ENCODE results near the gene FGF9.

Gene FGF9

GRCh38 chr13:21696865-21697448 lies 26.1 kb downstream of the FGF9 start:
- no peak for DNase-seq (ENCODE audit: extremely low spot score)
- TF ChIP-seq ZNF384 (IDR thresholded peaks at IDR 0.05), result no peak
- TF ChIP-seq FOXK2 (IDR thresholded peaks at IDR 0.05), result no peak
- no peak for TF ChIP-seq FOXA1 (IDR thresholded peaks at IDR 0.05)
- TF ChIP-seq ARNT (IDR thresholded peaks at IDR 0.05), result no peak
- no peak for TF ChIP-seq ELF4 (IDR thresholded peaks at IDR 0.05)
- TF ChIP-seq PKNOX1 (IDR thresholded peaks at IDR 0.05), result no peak
- TF ChIP-seq SUZ12 (IDR thresholded peaks at IDR 0.05), result no peak
- no peak for TF ChIP-seq HDGF (IDR thresholded peaks at IDR 0.05; ENCODE audit: borderline replicate concordance)
- TF ChIP-seq TARDBP (IDR thresholded peaks at IDR 0.05), result no peak
- no peak for TF ChIP-seq CTBP1 (IDR thresholded peaks at IDR 0.05; ENCODE audit: borderline replicate concordance)
- no peak for TF ChIP-seq SP1 (IDR thresholded peaks at IDR 0.05)
- TF ChIP-seq NFRKB (IDR thresholded peaks at IDR 0.05), result no peak
- TF ChIP-seq L3MBTL2 (conservative IDR thresholded peaks at IDR 0.05), result no peak
- TF ChIP-seq LEF1 (IDR thresholded peaks at IDR 0.05; ENCODE audit: borderline replicate concordance), result no peak
- TF ChIP-seq FOXM1 (IDR thresholded peaks at IDR 0.05; ENCODE audit: borderline replicate concordance), result no peak
- TF ChIP-seq BHLHE40 (IDR thresholded peaks at IDR 0.05; ENCODE audit: borderline replicate concordance), result no peak
- CTCF ChIA-PET, result no interaction called here
- POLR2A ChIA-PET, result no interaction called here

GRCh38 chr13:21698817-21699679 lies 28.2 kb downstream of the FGF9 start:
- DNase-seq (ENCODE audit: extremely low spot score), result no peak
- ChIA-PET CTCF (interaction anchor here (0.6 kb wide), 1 partner anchor 17 kb away, joined by 4 read pairs; no protein-coding TSS in a partner anchor), POLR2A (no interaction called here)
- no peak for TF ChIP-seq ZNF384 (IDR thresholded peaks at IDR 0.05)
- no peak for TF ChIP-seq LEF1 (IDR thresholded peaks at IDR 0.05; ENCODE audit: borderline replicate concordance)

DNA sequence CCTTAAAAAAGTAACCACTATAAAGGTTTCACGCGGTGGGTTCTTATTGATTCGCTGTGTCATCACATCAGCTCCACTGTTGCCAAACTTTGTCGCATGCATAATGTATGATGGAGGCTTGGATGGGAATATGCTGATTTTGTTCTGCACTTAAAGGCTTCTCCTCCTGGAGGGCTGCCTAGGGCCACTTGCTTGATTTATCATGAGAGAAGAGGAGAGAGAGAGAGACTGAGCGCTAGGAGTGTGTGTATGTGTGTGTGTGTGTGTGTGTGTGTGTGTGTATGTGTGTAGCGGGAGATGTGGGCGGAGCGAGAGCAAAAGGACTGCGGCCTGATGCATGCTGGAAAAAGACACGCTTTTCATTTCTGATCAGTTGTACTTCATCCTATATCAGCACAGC lies 30.6 kb downstream of the FGF9 start:
- no peak for DNase-seq (ENCODE audit: extremely low spot score)
- no peak for TF ChIP-seq FOXA1 (IDR thresholded peaks at IDR 0.05)
- TF ChIP-seq NFRKB (IDR thresholded peaks at IDR 0.05), result no peak
- no peak for TF ChIP-seq ELF4 (IDR thresholded peaks at IDR 0.05)
- CTCF ChIA-PET, result interaction anchor here (0.5 kb wide), 1 partner anchor 142 kb away, joined by 9 read pairs; no protein-coding TSS in a partner anchor

DNA sequence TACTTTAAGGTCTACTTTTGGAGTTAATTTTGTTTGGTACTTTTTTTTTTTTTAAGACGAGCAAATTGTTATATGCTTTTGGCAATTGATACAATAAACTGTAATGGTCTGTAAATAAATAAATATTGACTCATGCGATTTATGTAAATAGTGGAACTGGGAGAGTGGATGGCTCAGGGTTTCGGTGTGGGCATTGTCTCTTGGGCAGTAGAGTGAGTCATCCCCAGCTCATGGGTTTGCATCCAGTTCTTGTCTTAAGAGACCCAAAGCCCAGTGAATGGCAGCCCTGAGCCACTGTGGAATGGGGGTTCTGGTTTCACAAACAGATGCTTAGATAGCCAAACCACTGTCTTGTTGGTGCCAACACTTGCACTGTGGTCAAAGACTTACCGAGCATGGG lies 33.0 kb downstream of the FGF9 start:
- TF ChIP-seq ZNF384 (IDR thresholded peaks at IDR 0.05) (no peak), FOXM1 (IDR thresholded peaks at IDR 0.05; ENCODE audit: borderline replicate concordance) (no peak), TARDBP (IDR thresholded peaks at IDR 0.05) (no peak), FOXK2 (IDR thresholded peaks at IDR 0.05) (no peak), FOXA1 (IDR thresholded peaks at IDR 0.05) (no peak), HDGF (IDR thresholded peaks at IDR 0.05; ENCODE audit: borderline replicate concordance) (no peak), CTBP1 (IDR thresholded peaks at IDR 0.05; ENCODE audit: borderline replicate concordance) (no peak), NFRKB (IDR thresholded peaks at IDR 0.05) (no peak)
- ChIA-PET POLR2A (no interaction called here), CTCF (no interaction called here)
- no peak for DNase-seq (ENCODE audit: extremely low spot score)

More for the DNA sequence above, 30.6 kb downstream of the FGF9 start:
- POLR2A ChIA-PET, result no interaction called here

- DNase-seq (ENCODE audit: extremely low spot score), result no peak
- TF ChIP-seq SUZ12 (IDR thresholded peaks at IDR 0.05) (no peak), PKNOX1 (IDR thresholded peaks at IDR 0.05) (no peak), ZNF384 (IDR thresholded peaks at IDR 0.05) (no peak), TARDBP (IDR thresholded peaks at IDR 0.05) (no peak), ARNT (IDR thresholded peaks at IDR 0.05) (no peak), HDGF (IDR thresholded peaks at IDR 0.05; ENCODE audit: borderline replicate concordance) (no peak), FOXM1 (IDR thresholded peaks at IDR 0.05; ENCODE audit: borderline replicate concordance) (no peak), ELF4 (IDR thresholded peaks at IDR 0.05) (no peak), BHLHE40 (IDR thresholded peaks at IDR 0.05; ENCODE audit: borderline replicate concordance) (no peak)
- ChIA-PET POLR2A (no interaction called here), CTCF (no interaction called here)
These were observed 36.7 kb downstream of the FGF9 start for GRCh38 chr13:21707586-21707985.

GRCh38 chr13:21709697-21710096 lies 38.8 kb downstream of the FGF9 start:
- ChIA-PET CTCF (no interaction called here), POLR2A (no interaction called here)
- DNase-seq (ENCODE audit: extremely low spot score), result no peak
- TF ChIP-seq BHLHE40 (IDR thresholded peaks at IDR 0.05; ENCODE audit: borderline replicate concordance) (no peak), SUZ12 (IDR thresholded peaks at IDR 0.05) (no peak), FOXK2 (IDR thresholded peaks at IDR 0.05) (no peak), ARNT (IDR thresholded peaks at IDR 0.05) (no peak), PKNOX1 (IDR thresholded peaks at IDR 0.05) (no peak), L3MBTL2 (conservative IDR thresholded peaks at IDR 0.05) (no peak), HDGF (IDR thresholded peaks at IDR 0.05; ENCODE audit: borderline replicate concordance) (no peak), SP1 (IDR thresholded peaks at IDR 0.05) (no peak), FOXA1 (IDR thresholded peaks at IDR 0.05) (no peak), ZNF384 (IDR thresholded peaks at IDR 0.05) (no peak), FOXM1 (IDR thresholded peaks at IDR 0.05; ENCODE audit: borderline replicate concordance) (no peak), NFRKB (IDR thresholded peaks at IDR 0.05) (no peak), LEF1 (IDR thresholded peaks at IDR 0.05; ENCODE audit: borderline replicate concordance) (no peak), CTBP1 (IDR thresholded peaks at IDR 0.05; ENCODE audit: borderline replicate concordance) (no peak), TARDBP (IDR thresholded peaks at IDR 0.05) (no peak)
